ENCODE data around the gene DSTN.

DNA sequence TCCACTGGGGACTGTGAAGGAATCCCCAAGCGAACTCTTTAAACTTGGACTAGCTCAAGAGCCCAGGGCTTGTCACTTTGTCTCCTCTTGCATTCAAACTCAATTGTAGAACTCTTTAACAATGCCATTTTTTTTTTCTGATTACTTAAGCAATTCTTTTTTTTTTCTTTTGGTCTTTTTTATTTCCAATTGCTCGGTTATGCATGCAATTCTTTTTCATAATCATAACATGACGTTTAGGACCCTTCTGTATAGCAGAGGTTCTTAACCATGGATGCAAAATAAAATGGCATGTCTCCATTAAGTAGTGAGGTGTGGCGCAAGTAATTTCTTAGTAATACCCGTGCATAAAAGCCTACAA is 38.2 kb upstream of the DSTN start:
- TF ChIP-seq, protein P1, sequence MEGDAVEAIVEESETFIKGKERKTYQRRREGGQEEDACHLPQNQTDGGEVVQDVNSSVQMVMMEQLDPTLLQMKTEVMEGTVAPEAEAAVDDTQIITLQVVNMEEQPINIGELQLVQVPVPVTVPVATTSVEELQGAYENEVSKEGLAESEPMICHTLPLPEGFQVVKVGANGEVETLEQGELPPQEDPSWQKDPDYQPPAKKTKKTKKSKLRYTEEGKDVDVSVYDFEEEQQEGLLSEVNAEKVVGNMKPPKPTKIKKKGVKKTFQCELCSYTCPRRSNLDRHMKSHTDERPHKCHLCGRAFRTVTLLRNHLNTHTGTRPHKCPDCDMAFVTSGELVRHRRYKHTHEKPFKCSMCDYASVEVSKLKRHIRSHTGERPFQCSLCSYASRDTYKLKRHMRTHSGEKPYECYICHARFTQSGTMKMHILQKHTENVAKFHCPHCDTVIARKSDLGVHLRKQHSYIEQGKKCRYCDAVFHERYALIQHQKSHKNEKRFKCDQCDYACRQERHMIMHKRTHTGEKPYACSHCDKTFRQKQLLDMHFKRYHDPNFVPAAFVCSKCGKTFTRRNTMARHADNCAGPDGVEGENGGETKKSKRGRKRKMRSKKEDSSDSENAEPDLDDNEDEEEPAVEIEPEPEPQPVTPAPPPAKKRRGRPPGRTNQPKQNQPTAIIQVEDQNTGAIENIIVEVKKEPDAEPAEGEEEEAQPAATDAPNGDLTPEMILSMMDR (IDR thresholded peaks at IDR 0.05 in 2 of 3, conservative IDR thresholded peaks at IDR 0.05 in 1 of 3; ENCODE audit: borderline replicate concordance in 1 of 3, insufficient read depth in 1 of 3, low read depth in 2 of 3, low read length in 2 of 3): no peak
- TF ChIP-seq JUND (IDR thresholded peaks at IDR 0.05) (no peak), SP1 (IDR thresholded peaks at IDR 0.05; ENCODE audit: low read depth) (no peak)
